HepG2 (cell line): Measurements from ENCODE around the gene KLHDC7A. TPM values are rescaled to one million over a fixed set of nuclear protein-coding genes. Genes with fewer than 3 reads are reported as not detected.

ENCODE experiments used
- ATAC-seq: fragments of 200-7000 bp; cut with Tn5 transposase; 3 replicates; pipeline ENCODE4 v1.9.1; 2020; ENCODE audit warnings: mild to moderate bottlenecking, moderate library complexity
- BruUV-seq: library from RNA; stranded (reverse); fragments of 400-500 nt; replicated peaks from 2 replicates; lab custom pipeline; 2021; lab: Mats Ljungman, UMichigan
- CTCF ChIA-PET: fragments of 300-600 bp; formaldehyde crosslinking; extraction: SDS; loops from one replicate; lab custom pipeline; 2021; ENCODE audit warnings: low total read pairs, inconsistent platforms, low intra/inter-chr PET ratio; lab: Yijun Ruan, JAX
- POLR2A ChIA-PET: fragments of 350-600 bp; sonication (Branson Sonifier 250); formaldehyde crosslinking; loops from one replicate; lab custom pipeline; 2020; ENCODE audit warnings: antibody characterized with exemption, inconsistent platforms; lab: Yijun Ruan, JAX
- DNase-seq: peaks from one replicate; pipeline ENCODE4 v3.0.0-alpha.2; 2015; ENCODE audit warnings: low spot score
- FAIRE-seq: peaks from 3 replicates; lab custom pipeline; 2011; peaks lifted over from hg19 to GRCh38; lab: Jason Lieb, UNC
- H2AFZ ChIP-seq: one replicate; pipeline ENCODE4 v1.6.1; 2011; ENCODE audit warnings: low read length, inconsistent platforms
- H3K27ac ChIP-seq: fragments of 300-600 bp; 3 replicates; pipeline ENCODE4 v1.8.0; 2011; ENCODE audit warnings: mixed run types, mild to moderate bottlenecking, mixed read lengths, low read length, inconsistent platforms; ENCODE audit not compliant: insufficient read depth; ENCODE audit errors: extremely low read length
- H3K27me3 ChIP-seq, 2 experiments: fragments of 200-600 bp in 1 of 2; 2 replicates in 1 of 2; 3 replicates in 1 of 2; pipeline versions ENCODE4 v1.6.0 to v1.8.0; 2011; ENCODE audit warnings: low read length in 2 of 2, mild to moderate bottlenecking in 2 of 2, moderate library complexity in 2 of 2, inconsistent platforms in 1 of 2; ENCODE audit not compliant: insufficient read depth in 2 of 2, control insufficient read depth in 1 of 2
- H3K36me3 ChIP-seq, 2 experiments: fragments of 200-600 bp in 1 of 2; replicated peaks in 1 of 2; 2 replicates in 1 of 2; 3 replicates in 1 of 2; pipeline versions ENCODE4 v1.5.1 to v1.8.0; 2011; ENCODE audit warnings: low read length in 2 of 2, inconsistent platforms in 1 of 2; ENCODE audit not compliant: insufficient read depth in 2 of 2, control insufficient read depth in 1 of 2
- H3K4me1 ChIP-seq: 2 replicates; pipeline ENCODE4 v1.5.1; 2012; ENCODE audit warnings: low read length, inconsistent platforms; ENCODE audit not compliant: insufficient read depth
- H3K4me2 ChIP-seq: 2 replicates; pipeline ENCODE4 v1.6.0; 2011; ENCODE audit warnings: low read depth, low read length, inconsistent platforms
- H3K4me3 ChIP-seq, 3 experiments: fragments of 200-600 bp in 1 of 3; sonication (generic), shearing (Covaris generic) in 1 of 3; replicated peaks in 1 of 3; 2 replicates each; pipeline ENCODE4 v1.5.1; 2011 to 2016; ENCODE audit warnings: low read length in 3 of 3, inconsistent platforms in 2 of 3, low read depth in 2 of 3, mild to moderate bottlenecking in 2 of 3, control low read depth in 1 of 3, mixed read lengths in 1 of 3; ENCODE audit not compliant: insufficient read depth in 1 of 3
- H3K79me2 ChIP-seq: one replicate; pipeline ENCODE4 v1.6.1; 2011; ENCODE audit warnings: low read length, inconsistent platforms; ENCODE audit not compliant: insufficient read depth
- H3K9ac ChIP-seq: 2 replicates; pipeline ENCODE4 v1.6.0; 2011; ENCODE audit warnings: mild to moderate bottlenecking, low read depth, low read length, inconsistent platforms; ENCODE audit not compliant: insufficient read depth
- H3K9me3 ChIP-seq: 2 replicates; pipeline ENCODE4 v1.5.1; 2012; ENCODE audit warnings: mild to moderate bottlenecking, low read length
- H4K20me1 ChIP-seq: 2 replicates; pipeline ENCODE4 v1.6.0; 2011; ENCODE audit warnings: inconsistent platforms, mild to moderate bottlenecking, low read length, moderate library complexity; ENCODE audit not compliant: insufficient read depth
- BRCA1 ChIP-seq: sonication (generic); formaldehyde crosslinking; IDR thresholded peaks from 2 replicates; pipeline ENCODE4 v1.4.0; 2020; ENCODE audit warnings: missing genetic modification reagents
- CBX1 ChIP-seq: IDR thresholded peaks from one replicate; pipeline ENCODE4 v1.6.1; 2016; ENCODE audit warnings: antibody characterized with exemption, low read depth
- CREB1 ChIP-seq, 2 experiments: fragments of 450-650 bp in 1 of 2; IDR thresholded peaks; 2 replicates each; pipeline ENCODE4 v1.6.1; 2016 to 2017; ENCODE audit warnings: control low read depth in 1 of 2, mild to moderate bottlenecking in 1 of 2, missing compliant biosample characterization in 1 of 2, missing genetic modification characterization in 1 of 2
- FOSL2 ChIP-seq: sonication (generic); formaldehyde crosslinking; IDR thresholded peaks from 2 replicates; pipeline ENCODE4 v1.4.0; 2020; ENCODE audit warnings: missing genetic modification reagents
- FOXA3 ChIP-seq: IDR thresholded peaks from 2 replicates; pipeline ENCODE4 v1.6.1; 2016; ENCODE audit warnings: missing genetic modification reagents, missing compliant biosample characterization
- GABPB1 ChIP-seq: IDR thresholded peaks from 2 replicates; pipeline ENCODE4 v1.6.1; 2016; ENCODE audit warnings: mild to moderate bottlenecking, missing genetic modification reagents, moderate library complexity, missing compliant biosample characterization
- HDAC1 ChIP-seq: sonication (generic); formaldehyde crosslinking; IDR thresholded peaks from 2 replicates; pipeline ENCODE4 v1.5.1; 2020; ENCODE audit warnings: mild to moderate bottlenecking, missing genetic modification reagents
- MAX ChIP-seq: IDR thresholded peaks from 2 replicates; pipeline ENCODE4 v1.6.1; 2012; ENCODE audit warnings: inconsistent platforms
- MLLT10 ChIP-seq: sonication (generic); formaldehyde crosslinking; IDR thresholded peaks from 2 replicates; pipeline ENCODE4 v1.4.0; 2020; ENCODE audit warnings: missing genetic modification reagents
- RARA ChIP-seq: IDR thresholded peaks from 2 replicates; pipeline ENCODE4 v1.6.1; 2016; ENCODE audit warnings: missing genetic modification reagents, missing compliant biosample characterization
- RFXANK ChIP-seq: IDR thresholded peaks from 2 replicates; pipeline ENCODE4 v1.6.1; 2016
- SALL1 ChIP-seq: sonication (generic); formaldehyde crosslinking; IDR thresholded peaks from 2 replicates; pipeline ENCODE4 v1.8.0; 2022; ENCODE audit warnings: mild to moderate bottlenecking, missing genetic modification reagents
- SAP130 ChIP-seq: IDR thresholded peaks from 2 replicates; pipeline ENCODE4 v1.6.1; 2016; ENCODE audit warnings: low read depth
- SOX13 ChIP-seq, 3 experiments: fragments of 450-650 bp in 1 of 3; sonication (generic) in 1 of 3; formaldehyde crosslinking in 1 of 3; IDR thresholded peaks in 2 of 3; conservative IDR thresholded peaks in 1 of 3; 2 replicates each; pipeline versions ENCODE4 v1.5.0 to v1.6.1; 2016 to 2020; ENCODE audit warnings: antibody characterized with exemption in 1 of 3, mild to moderate bottlenecking in 1 of 3, missing compliant biosample characterization in 1 of 3, missing genetic modification reagents in 1 of 3, moderate library complexity in 1 of 3
- SPEN ChIP-seq: sonication (generic); formaldehyde crosslinking; IDR thresholded peaks from 2 replicates; pipeline ENCODE4 v1.5.1; 2020; ENCODE audit warnings: low read depth, mild to moderate bottlenecking, missing genetic modification reagents
- TEAD3 ChIP-seq: optimal IDR thresholded peaks from 2 replicates; pipeline ENCODE3; 2016; ENCODE audit warnings: borderline replicate concordance
- THAP11 ChIP-seq: IDR thresholded peaks from 2 replicates; pipeline ENCODE4 v1.6.1; 2016; ENCODE audit warnings: missing biosample characterization, missing genetic modification reagents
- ZMYM2 ChIP-seq: sonication (generic); formaldehyde crosslinking; IDR thresholded peaks from 2 replicates; pipeline ENCODE4 v1.8.0; 2022; ENCODE audit warnings: mild to moderate bottlenecking, missing genetic modification reagents
- ZMYM3 ChIP-seq: sonication (generic); formaldehyde crosslinking; IDR thresholded peaks from 2 replicates; pipeline ENCODE4 v1.5.1; 2020; ENCODE audit warnings: mild to moderate bottlenecking, missing genetic modification reagents
- ZNF550 ChIP-seq: sonication (generic); formaldehyde crosslinking; IDR thresholded peaks from 2 replicates; pipeline ENCODE4 v1.4.0; 2020; ENCODE audit warnings: mild to moderate bottlenecking, missing genetic modification reagents, borderline replicate concordance
- WGBS: methylation state at CpG from one replicate; pipeline ENCODE4 v1.1.6; 2017; ENCODE audit warnings: low lambda C conversion rate; 5-methylcytosine and 5-hydroxymethylcytosine counted together
- in situ Hi-C: cut with HindIII; loops from 2 replicates; pipeline ENCODE4 v1.10.0; 2017; ENCODE audit warnings: low pct_unique_long_range_greater_than_20kb; ENCODE audit not compliant: extremely low pct_ligation_motif_present
- intact Hi-C: fragments of 100-400 bp; cut with micrococcal nuclease; formaldehyde crosslinking; loops from one replicate; pipeline ENCODE4 v1.10.0; 2022; ENCODE audit not compliant: unreplicated experiment
- polyA plus RNA-seq, 8 experiments: library from polyadenylated mRNA; depleted of rRNA in 3 of 8; stranded (reverse) in 7 of 8; unstranded in 1 of 8; fragments of >200 nt; fragmentation: Illumina TruSeq in 4 of 8; extraction: Trizol in 4 of 8; gene quantifications; 2 replicates each; pipeline versions ENCODE4 v1.2.1 to v1.2.3, GENCODE V29; 2011 to 2016; ENCODE audit warnings: low read depth in 4 of 8, missing spikeins in 1 of 8, mixed read lengths in 1 of 8; ENCODE audit not compliant: insufficient read depth in 1 of 8
- total RNA-seq, 5 experiments: library from RNA; depleted of rRNA; stranded (reverse); fragments of >200 nt; fragmentation: Illumina TruSeq; extraction: Trizol; gene quantifications; 2 replicates each; pipeline ENCODE4 v1.2.3, GENCODE V29; 2016; ENCODE audit warnings: low read depth in 1 of 5
- TF ChIP-seq, protein P1 (sequence below): sonication (generic); formaldehyde crosslinking; conservative IDR thresholded peaks from 2 replicates; pipeline ENCODE4 v1.4.0; 2020; ENCODE audit warnings: missing genetic modification reagents
- TF ChIP-seq, protein P2 (sequence below): sonication (generic); formaldehyde crosslinking; IDR thresholded peaks from 2 replicates; pipeline ENCODE4 v1.5.0; 2020; ENCODE audit warnings: mild to moderate bottlenecking, missing genetic modification reagents, borderline replicate concordance

The KLHDC7A gene
- total and polyA plus RNA-seq, 2 of the 13 experiments (the other 11 are each of a cell fraction or from before 2014, with no cell fraction given): 0.15 to 1.8 TPM

DNA sequence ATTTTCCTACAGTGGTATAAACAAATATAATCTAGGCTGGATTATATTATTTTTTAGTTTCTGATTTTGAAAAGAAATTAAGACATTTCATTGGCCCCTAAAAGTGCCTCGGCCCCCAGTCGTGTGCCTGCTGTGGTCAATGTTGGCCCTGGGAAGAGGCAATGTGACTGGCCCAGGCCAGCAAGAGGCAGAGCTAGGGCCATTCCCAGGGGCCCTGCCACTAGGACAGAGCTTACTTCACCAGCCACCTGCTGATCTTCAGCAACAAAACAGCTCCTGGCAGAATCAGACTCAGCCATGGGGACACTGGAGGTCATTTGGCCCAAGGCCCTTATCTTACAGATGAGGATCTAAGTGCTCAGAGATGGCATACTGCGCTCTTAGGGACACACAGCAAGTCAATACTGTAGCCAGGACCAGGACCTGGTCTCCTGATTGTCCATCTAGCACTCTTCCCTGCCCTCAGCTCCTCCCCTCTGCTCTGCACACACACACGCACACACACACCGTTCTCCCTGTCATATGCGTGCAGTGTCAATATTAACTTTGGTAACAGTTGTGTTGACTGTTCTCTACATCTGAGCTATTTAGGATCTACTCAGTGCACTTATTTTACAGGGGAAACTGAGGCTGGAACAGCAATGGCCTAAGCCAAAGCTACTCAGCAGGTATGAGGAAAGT lies 16.6 kb upstream of the KLHDC7A start:
- BruUV-seq: no TSS peak
- Histone ChIP-seq H3K4me2 (peak overlapping the region; percentile 21; the same call in 1 of the 2 replicates), H2AFZ (no peak overlapping the region), H3K79me2 (no peaks in the 10 kb centered on the region), H3K36me3 (no peaks in the 10 kb centered on the region), H3K27ac (no peak overlapping the region), H4K20me1 (peaks cover 5% of the 10 kb centered on the region; the same call in 1 of the 2 replicates), H3K4me3 (no peak overlapping the region), H3K4me1 (peaks cover 12% of the 10 kb centered on the region), H3K9ac (no peak overlapping the region), H3K27me3 (peaks cover 4 to 18% of the 10 kb centered on the region in 2 experiments; a peak in 2 of 5 replicates), H3K9me3 (no peaks in the 10 kb centered on the region)
- peak; percentile 90 for ATAC-seq
- DNase-seq: peak; percentile 48
- WGBS: 26% methylated on average over 6 of the region's 6 CpGs
- ChIA-PET CTCF (no interaction called here), POLR2A (interaction anchor here (1.3 kb wide), 1 partner anchor 17 kb away, joined by 10 read pairs; the partner anchor contains the start of gene KLHDC7A)
- FAIRE-seq: peak; percentile 51
- in situ Hi-C loops: no loop called here
- intact Hi-C loops: no loop called here
- TF ChIP-seq SALL1 (CRISPR knock-in tag) (peak; percentile 20; the same call in 1 of the 2 replicates), CBX1 (peak; percentile 57), FOSL2 (CRISPR knock-in tag) (peak; percentile 23; the same call in 1 of the 2 replicates), GABPB1 (CRISPR knock-in tag) (no peak), RARA (0 out of 2 replicates have a peak, but pooled peaks have one; percentile 35), SAP130 (peak; percentile 53), RFXANK (no peak), SPEN (CRISPR knock-in tag) (0 out of 2 replicates have a peak, but pooled peaks have one; percentile 18), FOXA3 (CRISPR knock-in tag) (peak; percentile 90), SOX13 (IDR thresholded peaks at IDR 0.05) (no peak), SOX13 (CRISPR knock-in tag; conservative IDR thresholded peaks at IDR 0.05 in 1 of 2, IDR thresholded peaks at IDR 0.05 in 1 of 2) (no peak), ZNF550 (no peak), ZMYM2 (CRISPR knock-in tag) (no peak), BRCA1 (CRISPR knock-in tag) (no peak), ZMYM3 (CRISPR knock-in tag) (peak; percentile 84), MAX (0 out of 2 replicates have a peak, but pooled peaks have one; percentile 31), CREB1 (IDR thresholded peaks at IDR 0.05) (no peak), CREB1 (CRISPR knock-in tag; IDR thresholded peaks at IDR 0.05) (peak; percentile 38; the same call in 1 of the 2 replicates), THAP11 (CRISPR knock-in tag) (peak; percentile 40; the same call in 1 of the 2 replicates), TEAD3 (CRISPR knock-in tag) (peak; percentile 20), MLLT10 (CRISPR knock-in tag) (no peak), HDAC1 (peak; percentile 50; the same call in 1 of the 2 replicates)
- TF ChIP-seq, protein P1, sequence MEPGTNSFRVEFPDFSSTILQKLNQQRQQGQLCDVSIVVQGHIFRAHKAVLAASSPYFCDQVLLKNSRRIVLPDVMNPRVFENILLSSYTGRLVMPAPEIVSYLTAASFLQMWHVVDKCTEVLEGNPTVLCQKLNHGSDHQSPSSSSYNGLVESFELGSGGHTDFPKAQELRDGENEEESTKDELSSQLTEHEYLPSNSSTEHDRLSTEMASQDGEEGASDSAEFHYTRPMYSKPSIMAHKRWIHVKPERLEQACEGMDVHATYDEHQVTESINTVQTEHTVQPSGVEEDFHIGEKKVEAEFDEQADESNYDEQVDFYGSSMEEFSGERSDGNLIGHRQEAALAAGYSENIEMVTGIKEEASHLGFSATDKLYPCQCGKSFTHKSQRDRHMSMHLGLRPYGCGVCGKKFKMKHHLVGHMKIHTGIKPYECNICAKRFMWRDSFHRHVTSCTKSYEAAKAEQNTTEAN (CRISPR knock-in tag): peak; percentile 92
- TF ChIP-seq, protein P2, sequence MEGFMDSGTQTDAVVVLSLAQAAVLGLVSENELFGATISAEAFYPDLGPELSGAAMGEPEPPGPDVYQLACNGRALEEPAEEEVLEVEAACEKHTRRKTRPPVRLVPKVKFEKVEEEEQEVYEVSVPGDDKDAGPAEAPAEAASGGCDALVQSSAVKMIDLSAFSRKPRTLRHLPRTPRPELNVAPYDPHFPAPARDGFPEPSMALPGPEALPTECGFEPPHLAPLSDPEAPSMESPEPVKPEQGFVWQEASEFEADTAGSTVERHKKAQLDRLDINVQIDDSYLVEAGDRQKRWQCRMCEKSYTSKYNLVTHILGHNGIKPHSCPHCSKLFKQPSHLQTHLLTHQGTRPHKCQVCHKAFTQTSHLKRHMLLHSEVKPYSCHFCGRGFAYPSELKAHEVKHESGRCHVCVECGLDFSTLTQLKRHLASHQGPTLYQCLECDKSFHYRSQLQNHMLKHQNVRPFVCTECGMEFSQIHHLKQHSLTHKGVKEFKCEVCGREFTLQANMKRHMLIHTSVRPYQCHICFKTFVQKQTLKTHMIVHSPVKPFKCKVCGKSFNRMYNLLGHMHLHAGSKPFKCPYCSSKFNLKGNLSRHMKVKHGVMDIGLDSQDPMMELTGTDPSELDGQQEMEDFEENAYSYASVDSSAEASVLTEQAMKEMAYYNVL (CRISPR knock-in tag): 0 out of 2 replicates have a peak, but pooled peaks have one; percentile 31
